HCT116 (cell line): Measurements from ENCODE around the gene RRAGD. TPM values are rescaled to one million over a fixed set of nuclear protein-coding genes. Genes with fewer than 3 reads are reported as not detected.

Experiments
- ATAC-seq: fragments of 200-7000 bp; cut with Tn5 transposase; 2 replicates; pipeline ENCODE4 v1.9.1; 2020; ENCODE audit warnings: mild to moderate bottlenecking, moderate library complexity
- BruUV-seq: library from RNA; stranded (reverse); fragments of 400-500 nt; replicated peaks from 2 replicates; lab custom pipeline; 2021; lab: Mats Ljungman, UMichigan
- CTCF ChIA-PET: fragments of 300-600 bp; sonication (Branson Sonifier 250); formaldehyde crosslinking; loops from one replicate; lab custom pipeline; 2021; ENCODE audit warnings: antibody characterized with exemption; lab: Charles Lee
- POLR2A ChIA-PET: fragments of 300-600, 350-600 bp; sonication (Branson Sonifier 250); formaldehyde crosslinking; loops from one replicate; lab custom pipeline; 2021; ENCODE audit warnings: antibody characterized with exemption; lab: Charles Lee
- RAD21 ChIA-PET, 2 experiments: fragments of 300-600 bp; sonication (Branson Sonifier 250); formaldehyde crosslinking; loops; one replicate each; lab custom pipeline; 2023; ENCODE audit warnings: low total read pairs in 2 of 2; ENCODE audit not compliant: uncharacterized antibody in 2 of 2, unreplicated experiment in 2 of 2, low non-redundant PET in 1 of 2; lab: Charles Lee
- DNase-seq: peaks from one replicate; pipeline ENCODE4 v3.0.0-alpha.2; 2010; ENCODE audit warnings: low read depth, low spot score
- H2AFZ ChIP-seq: fragments of 200-600 bp; shearing (Covaris generic), sonication (generic); 2 replicates; pipeline ENCODE4 v1.6.1; 2017; ENCODE audit warnings: low read depth, mixed run types, mixed read lengths, antibody characterized with exemption, low read length; ENCODE audit not compliant: poor library complexity, severe bottlenecking
- H3K27ac ChIP-seq: 2 replicates; pipeline ENCODE4 v1.5.1; 2012; ENCODE audit warnings: low read depth, low read length
- H3K27me3 ChIP-seq: fragments of 200-600 bp; sonication (generic); 2 replicates; pipeline ENCODE4 v1.6.1; 2016; ENCODE audit warnings: mixed run types, low read length, mixed read lengths; ENCODE audit not compliant: insufficient read depth
- H3K36me3 ChIP-seq, 2 experiments: fragments of 200-500 bp in 1 of 2; fragments of 200-600 bp in 1 of 2; sonication (Bioruptor generic) in 1 of 2; sonication (generic) in 1 of 2; 2 replicates each; pipeline versions ENCODE4 v1.5.1 to v1.6.1; 2014 to 2016; ENCODE audit warnings: low read length in 2 of 2, inconsistent platforms in 1 of 2, mixed read lengths in 1 of 2, mixed run types in 1 of 2; ENCODE audit not compliant: insufficient read depth in 2 of 2, control insufficient read depth in 1 of 2
- H3K4me1 ChIP-seq, 2 experiments: fragments of 200-600 bp in 1 of 2; sonication (generic) in 1 of 2; 2 replicates each; pipeline versions ENCODE4 v1.5.1 to v1.6.1; 2012 to 2017; ENCODE audit warnings: low read length in 2 of 2, inconsistent platforms in 1 of 2, mild to moderate bottlenecking in 1 of 2, mixed read lengths in 1 of 2, mixed run types in 1 of 2, moderate library complexity in 1 of 2; ENCODE audit not compliant: insufficient read depth in 2 of 2, control insufficient read depth in 1 of 2
- H3K4me2 ChIP-seq: fragments of 200-600 bp; sonication (generic); 2 replicates; pipeline ENCODE4 v1.6.1; 2017; ENCODE audit warnings: mixed run types, low read length, mixed read lengths
- H3K4me3 ChIP-seq, 2 experiments: fragments of 200-600 bp in 1 of 2; sonication (generic) in 1 of 2; replicated peaks in 1 of 2; 2 replicates each; pipeline ENCODE4 v1.5.1; 2011 to 2016; ENCODE audit warnings: low read length in 2 of 2, control low read depth in 1 of 2, low read depth in 1 of 2, mild to moderate bottlenecking in 1 of 2, mixed read lengths in 1 of 2, mixed run types in 1 of 2
- H3K79me2 ChIP-seq: fragments of 200-600 bp; sonication (generic); 2 replicates; pipeline ENCODE4 v1.6.1; 2017; ENCODE audit warnings: mild to moderate bottlenecking, mixed run types, low read length, moderate library complexity, mixed read lengths; ENCODE audit not compliant: insufficient read depth
- H3K9ac ChIP-seq: fragments of 200-600 bp; sonication (generic); 2 replicates; pipeline ENCODE4 v1.6.1; 2016; ENCODE audit warnings: low read length, mixed read lengths
- H3K9me2 ChIP-seq: fragments of 200-600 bp; sonication (generic), shearing (Covaris generic); 2 replicates; pipeline ENCODE4 v1.6.1; 2017; ENCODE audit warnings: mixed run types, mild to moderate bottlenecking, moderate library complexity; ENCODE audit not compliant: insufficient read depth
- H3K9me3 ChIP-seq, 2 experiments: fragments of 200-500 bp in 1 of 2; fragments of 200-600 bp in 1 of 2; sonication (Bioruptor generic) in 1 of 2; sonication (generic) in 1 of 2; 2 replicates each; pipeline ENCODE4 v1.6.1; 2014 to 2017; ENCODE audit warnings: low read length in 2 of 2, mixed read lengths in 2 of 2, inconsistent platforms in 1 of 2, low read depth in 1 of 2, mild to moderate bottlenecking in 1 of 2, mixed run types in 1 of 2, moderate library complexity in 1 of 2; ENCODE audit not compliant: control insufficient read depth in 1 of 2, insufficient read depth in 1 of 2
- H4K20me1 ChIP-seq: fragments of 200-600 bp; sonication (generic), shearing (Covaris generic); 2 replicates; pipeline ENCODE4 v1.6.1; 2017; ENCODE audit warnings: mixed run types, mild to moderate bottlenecking, moderate library complexity; ENCODE audit not compliant: insufficient read depth
- CBX3 ChIP-seq: IDR thresholded peaks from 2 replicates; pipeline ENCODE4 v1.6.1; 2012; ENCODE audit warnings: low read depth
- CEBPB ChIP-seq: IDR thresholded peaks from 2 replicates; pipeline ENCODE4 v1.6.1; 2012; ENCODE audit warnings: low read depth
- ELF1 ChIP-seq: IDR thresholded peaks from 2 replicates; pipeline ENCODE4 v1.6.1; 2012; ENCODE audit warnings: low read depth, borderline replicate concordance
- FOSL1 ChIP-seq: IDR thresholded peaks from 2 replicates; pipeline ENCODE4 v1.6.1; 2012; ENCODE audit warnings: low read depth
- REST ChIP-seq: IDR thresholded peaks from 2 replicates; pipeline ENCODE4 v1.6.1; 2012; ENCODE audit warnings: low read depth
- SP1 ChIP-seq: IDR thresholded peaks from 2 replicates; pipeline ENCODE4 v1.6.1; 2012; ENCODE audit warnings: low read depth
- SRF ChIP-seq: IDR thresholded peaks from 2 replicates; pipeline ENCODE4 v1.6.1; 2012; ENCODE audit warnings: low read depth
- YY1 ChIP-seq: IDR thresholded peaks from 2 replicates; pipeline ENCODE4 v1.6.1; 2011; ENCODE audit warnings: low read length, low read depth, moderate library complexity, mild to moderate bottlenecking; ENCODE audit not compliant: insufficient replicate concordance; ENCODE audit errors: extremely low read depth
- intact Hi-C: fragments of 100-400 bp; cut with micrococcal nuclease; formaldehyde crosslinking; loops from 2 replicates; pipeline ENCODE4 v1.10.0; 2022
- total RNA-seq: library from RNA; stranded (reverse); gene quantifications from one replicate; pipeline ENCODE4 v1.2.1, GENCODE V29; 2021; ENCODE audit not compliant: unreplicated experiment

The RRAGD gene
- total RNA-seq, 1 experiment from 2014 or later, result 15.9 TPM

GRCh38 chr6:89439014-89439413 lies 26.9 kb upstream of the RRAGD start:
- intact Hi-C loops, result loop anchor here (10.0 kb wide), 1 partner anchor 356 kb away; no protein-coding TSS in a partner anchor
- Histone ChIP-seq H3K79me2 (no peaks in the 10 kb centered on the region), H2AFZ (no peak overlapping the region), H4K20me1 (no peaks in the 10 kb centered on the region), H3K27ac (no peak overlapping the region), H3K4me3 (no peak overlapping the region), H3K9me3 (no peaks in the 10 kb centered on the region), H3K36me3 (no peaks in the 10 kb centered on the region), H3K4me2 (no peak overlapping the region), H3K9me2 (no peaks in the 10 kb centered on the region), H3K4me1 (peaks cover 0 to 8% of the 10 kb centered on the region in 2 experiments; a peak in 2 of 4 replicates), H3K27me3 (no peaks in the 10 kb centered on the region), H3K9ac (no peak overlapping the region)
- BruUV-seq, result no TSS peak
- ChIA-PET POLR2A (no interaction called here), RAD21 (no interaction called here), CTCF (no interaction called here)
- DNase-seq, result no peak
- no peak for TF ChIP-seq SP1
- no peak for TF ChIP-seq YY1
- TF ChIP-seq ELF1, result no peak
- no peak for TF ChIP-seq CBX3
- TF ChIP-seq FOSL1, result no peak
- no peak for TF ChIP-seq REST
- no peak for TF ChIP-seq SRF
- no peak for TF ChIP-seq CEBPB
- ATAC-seq, result no peak
